ENCODE measurements around the gene SLC16A3. TPM values are rescaled to one million over a fixed set of nuclear protein-coding genes. Genes with fewer than 3 reads are reported as not detected.
A peak's percentile ranks its signal among the peaks of the same experiment; 100 is the strongest.

Gene SLC16A3
- total and polyA plus RNA-seq, 10 of the 15 experiments (the other 5 are each of a cell fraction or from before 2014, with no cell fraction given): 0.10 to 46.5 (median 8.0) TPM

- TF ChIP-seq, protein P1, sequence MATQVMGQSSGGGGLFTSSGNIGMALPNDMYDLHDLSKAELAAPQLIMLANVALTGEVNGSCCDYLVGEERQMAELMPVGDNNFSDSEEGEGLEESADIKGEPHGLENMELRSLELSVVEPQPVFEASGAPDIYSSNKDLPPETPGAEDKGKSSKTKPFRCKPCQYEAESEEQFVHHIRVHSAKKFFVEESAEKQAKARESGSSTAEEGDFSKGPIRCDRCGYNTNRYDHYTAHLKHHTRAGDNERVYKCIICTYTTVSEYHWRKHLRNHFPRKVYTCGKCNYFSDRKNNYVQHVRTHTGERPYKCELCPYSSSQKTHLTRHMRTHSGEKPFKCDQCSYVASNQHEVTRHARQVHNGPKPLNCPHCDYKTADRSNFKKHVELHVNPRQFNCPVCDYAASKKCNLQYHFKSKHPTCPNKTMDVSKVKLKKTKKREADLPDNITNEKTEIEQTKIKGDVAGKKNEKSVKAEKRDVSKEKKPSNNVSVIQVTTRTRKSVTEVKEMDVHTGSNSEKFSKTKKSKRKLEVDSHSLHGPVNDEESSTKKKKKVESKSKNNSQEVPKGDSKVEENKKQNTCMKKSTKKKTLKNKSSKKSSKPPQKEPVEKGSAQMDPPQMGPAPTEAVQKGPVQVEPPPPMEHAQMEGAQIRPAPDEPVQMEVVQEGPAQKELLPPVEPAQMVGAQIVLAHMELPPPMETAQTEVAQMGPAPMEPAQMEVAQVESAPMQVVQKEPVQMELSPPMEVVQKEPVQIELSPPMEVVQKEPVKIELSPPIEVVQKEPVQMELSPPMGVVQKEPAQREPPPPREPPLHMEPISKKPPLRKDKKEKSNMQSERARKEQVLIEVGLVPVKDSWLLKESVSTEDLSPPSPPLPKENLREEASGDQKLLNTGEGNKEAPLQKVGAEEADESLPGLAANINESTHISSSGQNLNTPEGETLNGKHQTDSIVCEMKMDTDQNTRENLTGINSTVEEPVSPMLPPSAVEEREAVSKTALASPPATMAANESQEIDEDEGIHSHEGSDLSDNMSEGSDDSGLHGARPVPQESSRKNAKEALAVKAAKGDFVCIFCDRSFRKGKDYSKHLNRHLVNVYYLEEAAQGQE (IDR thresholded peaks at IDR 0.05; ENCODE audit: low read depth, low read length): no peak
- TF ChIP-seq IKZF2 (IDR thresholded peaks at IDR 0.05) (0 out of 4 replicates have a peak, but pooled peaks of 1 of the 2 experiments have one; percentile 25), POLR2A (IDR thresholded peaks at IDR 0.05; ENCODE audit: low read depth, low read length) (peak; percentile 68), ZNF592 (IDR thresholded peaks at IDR 0.05) (peak; percentile 52; the same call in 1 of the 2 replicates), SPI1 (IDR thresholded peaks at IDR 0.05; ENCODE audit: borderline replicate concordance, insufficient read depth, low read depth, low read length) (no peak), GABPA (IDR thresholded peaks at IDR 0.05; ENCODE audit: low read depth) (peak; percentile 82; the same call in 1 of the 2 replicates), HCFC1 (IDR thresholded peaks at IDR 0.05; ENCODE audit: low read length) (peak; percentile 78), STAT1 (conservative IDR thresholded peaks at IDR 0.05) (peak; percentile 95; the same call in 1 of the 2 replicates), HSF1 (IDR thresholded peaks at IDR 0.05; ENCODE audit: low read depth, low read length) (peak; percentile 59; the same call in 1 of the 2 replicates), BACH1 (IDR thresholded peaks at IDR 0.05; ENCODE audit: borderline replicate concordance) (peak; percentile 74; the same call in 1 of the 2 replicates), KAT2A (conservative IDR thresholded peaks at IDR 0.05; ENCODE audit: control insufficient read depth, low read depth, low read length) (no peak), POU2F2 (IDR thresholded peaks at IDR 0.05; ENCODE audit: borderline replicate concordance, low read depth, low read length) (peak; percentile 59; the same call in 1 of the 3 replicates), EP300 (IDR thresholded peaks at IDR 0.05; ENCODE audit: borderline replicate concordance in 1 of 2, control insufficient read depth in 1 of 2, low read depth in 2 of 2, low read length in 2 of 2) (no peak), MYC (IDR thresholded peaks at IDR 0.05; ENCODE audit: insufficient read depth, insufficient read length, insufficient replicate concordance, low read length, severe bottlenecking) (peak; percentile 46), IKZF1 (conservative IDR thresholded peaks at IDR 0.05) (peak; percentile 89), BMI1 (IDR thresholded peaks at IDR 0.05; ENCODE audit: borderline replicate concordance) (peak; percentile 75), TCF12 (IDR thresholded peaks at IDR 0.05; ENCODE audit: low read depth, low read length) (peak; percentile 49; the same call in 1 of the 2 replicates)
- TF ChIP-seq, protein P2, sequence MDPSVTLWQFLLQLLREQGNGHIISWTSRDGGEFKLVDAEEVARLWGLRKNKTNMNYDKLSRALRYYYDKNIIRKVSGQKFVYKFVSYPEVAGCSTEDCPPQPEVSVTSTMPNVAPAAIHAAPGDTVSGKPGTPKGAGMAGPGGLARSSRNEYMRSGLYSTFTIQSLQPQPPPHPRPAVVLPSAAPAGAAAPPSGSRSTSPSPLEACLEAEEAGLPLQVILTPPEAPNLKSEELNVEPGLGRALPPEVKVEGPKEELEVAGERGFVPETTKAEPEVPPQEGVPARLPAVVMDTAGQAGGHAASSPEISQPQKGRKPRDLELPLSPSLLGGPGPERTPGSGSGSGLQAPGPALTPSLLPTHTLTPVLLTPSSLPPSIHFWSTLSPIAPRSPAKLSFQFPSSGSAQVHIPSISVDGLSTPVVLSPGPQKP (IDR thresholded peaks at IDR 0.05; ENCODE audit: low read depth, low read length): no peak
These were observed 16.3 kb upstream of the SLC16A3 start, which contains the start of gene CCDC57 (continued) for GRCh38 chr17:82212331-82213250.
